ENCODE measurements around the gene STXBP6. TPM values are rescaled to one million over a fixed set of nuclear protein-coding genes. Genes with fewer than 3 reads are reported as not detected.

Gene STXBP6
- total and polyA plus RNA-seq, 2 of the 13 experiments (the other 11 are each of a cell fraction or from before 2014, with no cell fraction given) = 35.3 to 42.8 TPM

GRCh38 chr14:24816011-24816928, 233.7 kb downstream of the STXBP6 start (continued):
- TF ChIP-seq, protein P1, sequence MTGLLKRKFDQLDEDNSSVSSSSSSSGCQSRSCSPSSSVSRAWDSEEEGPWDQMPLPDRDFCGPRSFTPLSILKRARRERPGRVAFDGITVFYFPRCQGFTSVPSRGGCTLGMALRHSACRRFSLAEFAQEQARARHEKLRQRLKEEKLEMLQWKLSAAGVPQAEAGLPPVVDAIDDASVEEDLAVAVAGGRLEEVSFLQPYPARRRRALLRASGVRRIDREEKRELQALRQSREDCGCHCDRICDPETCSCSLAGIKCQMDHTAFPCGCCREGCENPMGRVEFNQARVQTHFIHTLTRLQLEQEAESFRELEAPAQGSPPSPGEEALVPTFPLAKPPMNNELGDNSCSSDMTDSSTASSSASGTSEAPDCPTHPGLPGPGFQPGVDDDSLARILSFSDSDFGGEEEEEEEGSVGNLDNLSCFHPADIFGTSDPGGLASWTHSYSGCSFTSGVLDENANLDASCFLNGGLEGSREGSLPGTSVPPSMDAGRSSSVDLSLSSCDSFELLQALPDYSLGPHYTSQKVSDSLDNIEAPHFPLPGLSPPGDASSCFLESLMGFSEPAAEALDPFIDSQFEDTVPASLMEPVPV (CRISPR knock-in tag; IDR thresholded peaks at IDR 0.05) = no peak
- no peak for TF ChIP-seq NONO (IDR thresholded peaks at IDR 0.05)
- peak; percentile 71; the same call in 1 of the 2 replicates for TF ChIP-seq NONO (CRISPR knock-in tag; conservative IDR thresholded peaks at IDR 0.05)
- no peak for TF ChIP-seq ZSCAN20 (CRISPR knock-in tag; IDR thresholded peaks at IDR 0.05; ENCODE audit: borderline replicate concordance)
- TF ChIP-seq, protein P2, sequence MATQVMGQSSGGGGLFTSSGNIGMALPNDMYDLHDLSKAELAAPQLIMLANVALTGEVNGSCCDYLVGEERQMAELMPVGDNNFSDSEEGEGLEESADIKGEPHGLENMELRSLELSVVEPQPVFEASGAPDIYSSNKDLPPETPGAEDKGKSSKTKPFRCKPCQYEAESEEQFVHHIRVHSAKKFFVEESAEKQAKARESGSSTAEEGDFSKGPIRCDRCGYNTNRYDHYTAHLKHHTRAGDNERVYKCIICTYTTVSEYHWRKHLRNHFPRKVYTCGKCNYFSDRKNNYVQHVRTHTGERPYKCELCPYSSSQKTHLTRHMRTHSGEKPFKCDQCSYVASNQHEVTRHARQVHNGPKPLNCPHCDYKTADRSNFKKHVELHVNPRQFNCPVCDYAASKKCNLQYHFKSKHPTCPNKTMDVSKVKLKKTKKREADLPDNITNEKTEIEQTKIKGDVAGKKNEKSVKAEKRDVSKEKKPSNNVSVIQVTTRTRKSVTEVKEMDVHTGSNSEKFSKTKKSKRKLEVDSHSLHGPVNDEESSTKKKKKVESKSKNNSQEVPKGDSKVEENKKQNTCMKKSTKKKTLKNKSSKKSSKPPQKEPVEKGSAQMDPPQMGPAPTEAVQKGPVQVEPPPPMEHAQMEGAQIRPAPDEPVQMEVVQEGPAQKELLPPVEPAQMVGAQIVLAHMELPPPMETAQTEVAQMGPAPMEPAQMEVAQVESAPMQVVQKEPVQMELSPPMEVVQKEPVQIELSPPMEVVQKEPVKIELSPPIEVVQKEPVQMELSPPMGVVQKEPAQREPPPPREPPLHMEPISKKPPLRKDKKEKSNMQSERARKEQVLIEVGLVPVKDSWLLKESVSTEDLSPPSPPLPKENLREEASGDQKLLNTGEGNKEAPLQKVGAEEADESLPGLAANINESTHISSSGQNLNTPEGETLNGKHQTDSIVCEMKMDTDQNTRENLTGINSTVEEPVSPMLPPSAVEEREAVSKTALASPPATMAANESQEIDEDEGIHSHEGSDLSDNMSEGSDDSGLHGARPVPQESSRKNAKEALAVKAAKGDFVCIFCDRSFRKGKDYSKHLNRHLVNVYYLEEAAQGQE (IDR thresholded peaks at IDR 0.05; ENCODE audit: borderline replicate concordance in 1 of 2, low read depth in 1 of 2, low read length in 2 of 2) = 0 out of 4 replicates have a peak, but pooled peaks of 1 of the 2 experiments have one; percentile 34
- peak; percentile 100 for TF ChIP-seq ZSCAN25 (CRISPR knock-in tag; IDR thresholded peaks at IDR 0.05)
- no peak for TF ChIP-seq ZC3H13 (CRISPR knock-in tag; IDR thresholded peaks at IDR 0.05)
- no peak for TF ChIP-seq ZNF777 (CRISPR knock-in tag; IDR thresholded peaks at IDR 0.05)
- TF ChIP-seq ARID4A (CRISPR knock-in tag; IDR thresholded peaks at IDR 0.05; ENCODE audit: borderline replicate concordance) = peak; percentile 41; the same call in 1 of the 2 replicates
- TF ChIP-seq ZNF773 (CRISPR knock-in tag; IDR thresholded peaks at IDR 0.05; ENCODE audit: borderline replicate concordance) = no peak
- 0 out of 2 replicates have a peak, but pooled peaks have one; percentile 64 for TF ChIP-seq ZNF891 (CRISPR knock-in tag; IDR thresholded peaks at IDR 0.05)
- TF ChIP-seq ZSCAN5A (CRISPR knock-in tag; IDR thresholded peaks at IDR 0.05; ENCODE audit: borderline replicate concordance) = peak; percentile 79; the same call in 1 of the 2 replicates
- TF ChIP-seq HOXA5 (CRISPR knock-in tag; IDR thresholded peaks at IDR 0.05) = peak; percentile 73; the same call in 1 of the 2 replicates
- TF ChIP-seq PRMT3 (CRISPR knock-in tag; IDR thresholded peaks at IDR 0.05; ENCODE audit: borderline replicate concordance, low read depth) = 0 out of 2 replicates have a peak, but pooled peaks have one; percentile 75

Measured in HepG2 (cell line).